ENCODE data around the gene DDA1.

The DDA1 gene

DNA sequence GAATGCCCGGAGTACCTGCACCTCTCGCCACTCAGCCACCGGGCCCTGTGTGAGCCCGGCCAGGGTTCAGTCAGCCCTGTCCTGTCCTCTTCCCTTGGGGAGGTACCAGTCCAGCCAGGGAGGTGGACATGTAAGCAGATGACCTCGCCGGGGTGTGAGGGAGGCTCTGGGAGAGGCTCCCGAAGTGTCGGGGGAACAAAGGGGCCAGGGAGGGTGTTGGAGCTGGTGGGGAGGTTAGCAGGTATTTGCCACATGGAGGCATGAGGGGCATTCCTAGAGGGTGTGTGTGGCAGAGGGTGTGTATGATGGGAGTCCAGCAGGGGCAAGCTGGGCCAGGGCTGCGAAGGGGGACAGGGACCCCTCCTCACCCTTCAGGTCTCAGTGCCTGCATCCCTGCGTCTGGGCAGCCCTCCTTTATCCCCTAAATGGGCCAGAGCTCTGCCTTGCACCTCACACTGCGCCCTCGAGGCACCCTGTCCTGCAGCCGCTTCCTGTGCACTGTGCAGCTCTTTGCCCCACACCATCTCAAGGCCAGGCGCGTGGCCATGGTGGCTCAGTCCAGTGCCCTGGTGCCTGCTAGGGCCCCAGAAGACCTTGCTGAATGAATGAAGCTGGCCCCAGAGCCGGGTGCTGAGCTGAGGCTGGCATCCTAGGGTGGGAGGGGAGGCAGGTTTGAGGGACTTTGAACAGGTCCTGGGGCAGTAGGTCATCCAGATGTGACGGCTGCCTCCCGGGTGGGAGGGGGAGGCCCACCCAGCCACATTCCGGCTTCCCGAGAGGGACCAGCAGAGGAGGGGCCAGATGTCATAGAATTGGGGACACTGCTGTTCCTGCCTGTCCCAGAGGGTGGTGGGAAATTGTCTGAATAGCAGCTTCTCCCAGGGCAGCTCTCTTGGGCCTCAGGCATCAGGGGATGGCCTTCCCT lies 3.1 kb downstream of the DDA1 start:
- DNase-seq (ENCODE audit: low read depth), result no peak

DNA sequence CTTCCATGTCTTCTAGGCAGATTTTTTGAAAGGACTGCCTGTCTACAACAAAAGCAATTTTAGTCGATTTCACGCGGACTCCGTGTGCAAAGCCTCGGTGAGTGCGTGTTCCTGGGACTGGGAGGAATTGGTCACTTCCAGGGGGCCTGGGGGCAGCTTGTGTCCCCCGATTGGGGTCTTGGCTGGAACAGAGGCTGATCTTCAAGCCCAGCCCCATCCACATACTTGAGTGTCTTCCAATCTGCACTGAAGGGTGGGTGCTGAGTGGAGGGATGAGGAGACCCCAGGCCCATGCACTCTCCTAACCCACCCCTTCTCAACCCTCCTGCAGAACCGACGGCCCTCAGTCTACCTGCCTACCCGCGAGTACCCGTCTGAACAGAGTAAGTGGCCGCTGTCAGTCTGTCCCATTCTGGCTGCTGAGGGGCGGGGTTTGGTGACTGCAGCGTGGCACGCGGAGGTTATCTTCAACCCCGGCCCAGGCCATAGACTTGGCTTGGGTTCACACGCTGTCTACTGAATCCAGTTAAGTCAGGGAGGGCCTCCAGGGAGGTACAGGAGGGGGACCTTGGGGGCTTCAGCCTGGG lies 4.7 kb downstream of the DDA1 start:
- no peak for DNase-seq (ENCODE audit: low read depth)

DNA sequence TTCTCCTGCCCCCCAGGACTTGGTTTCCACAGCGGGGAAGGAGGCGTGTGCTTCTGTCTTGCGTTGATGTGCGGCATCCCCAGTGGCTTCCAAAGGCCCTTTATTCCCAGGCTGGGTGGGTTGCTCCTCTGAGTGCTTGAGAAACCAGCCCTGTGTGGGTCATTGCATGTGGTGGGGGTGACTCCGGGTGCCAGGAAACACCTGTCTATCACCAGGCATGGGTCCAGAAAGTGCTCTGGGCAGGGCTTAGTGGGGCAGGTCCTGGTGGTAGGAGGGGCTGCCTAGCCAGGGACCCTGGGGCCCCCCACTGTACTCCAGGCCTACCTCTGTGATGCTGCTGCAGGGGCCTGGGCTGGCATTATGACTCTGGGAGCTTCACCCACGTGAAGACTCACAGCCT lies 9.6 kb downstream of the DDA1 start:
- DNase-seq (ENCODE audit: low read depth), result no peak

DNA sequence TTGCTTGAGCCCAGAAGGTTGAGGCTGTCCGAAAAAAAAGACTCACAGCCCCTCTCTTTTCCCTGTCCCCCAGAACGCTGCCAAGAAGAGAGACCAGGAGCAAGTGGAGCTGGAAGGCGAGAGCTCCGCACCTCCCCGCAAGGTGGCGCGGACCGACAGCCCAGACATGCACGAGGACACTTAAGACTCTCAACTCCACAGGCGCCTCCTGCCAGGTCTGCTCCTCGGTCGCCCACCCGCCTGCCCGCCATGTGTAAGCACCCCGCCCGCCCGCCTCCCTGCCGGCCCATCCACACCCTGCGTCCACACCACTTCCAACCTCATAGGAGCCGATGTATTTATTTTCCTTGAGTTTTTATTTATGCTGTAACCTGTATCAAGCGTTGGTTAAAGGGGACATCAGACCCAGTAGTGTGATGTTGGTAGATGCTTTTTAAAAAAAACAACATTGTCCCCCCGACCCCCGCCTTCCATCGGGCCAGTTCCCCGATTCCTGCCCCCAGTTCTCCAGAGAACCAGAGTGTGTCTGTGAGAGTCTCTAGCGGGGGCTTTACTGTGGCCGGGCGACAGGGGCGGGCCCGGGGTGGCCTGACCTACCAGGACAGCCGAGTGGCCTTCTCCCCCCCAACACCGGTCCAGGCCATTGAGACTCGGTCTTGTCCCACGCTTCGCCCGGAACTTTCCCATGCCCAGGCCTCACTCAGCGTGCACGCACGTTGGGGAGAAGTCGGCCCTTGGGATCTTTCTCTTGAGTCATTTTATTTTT lies 10.3 kb downstream of the DDA1 start:
- DNase-seq (ENCODE audit: low read depth), result no peak

DNA sequence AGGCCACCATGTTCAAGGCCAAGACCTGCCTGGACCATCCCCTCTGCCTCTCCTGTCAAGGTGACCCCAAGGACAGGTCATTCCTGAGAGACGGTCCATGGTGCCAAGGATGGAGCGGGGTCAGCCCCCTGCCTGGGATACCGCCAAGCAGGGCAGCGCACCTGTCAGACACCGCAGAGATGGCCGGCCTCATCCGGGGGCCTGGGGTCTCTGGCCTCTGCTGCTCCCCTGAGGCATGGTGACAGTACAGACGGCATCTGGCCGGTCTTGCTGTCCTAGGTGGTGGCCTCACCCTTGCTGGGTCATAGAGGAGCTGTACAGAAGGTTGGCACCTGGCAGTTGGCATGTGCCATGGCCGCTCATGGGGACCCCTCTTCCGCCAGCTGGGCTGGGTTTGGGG lies 11.1 kb downstream of the DDA1 start:
- DNase-seq (ENCODE audit: low read depth), result no peak

DNA sequence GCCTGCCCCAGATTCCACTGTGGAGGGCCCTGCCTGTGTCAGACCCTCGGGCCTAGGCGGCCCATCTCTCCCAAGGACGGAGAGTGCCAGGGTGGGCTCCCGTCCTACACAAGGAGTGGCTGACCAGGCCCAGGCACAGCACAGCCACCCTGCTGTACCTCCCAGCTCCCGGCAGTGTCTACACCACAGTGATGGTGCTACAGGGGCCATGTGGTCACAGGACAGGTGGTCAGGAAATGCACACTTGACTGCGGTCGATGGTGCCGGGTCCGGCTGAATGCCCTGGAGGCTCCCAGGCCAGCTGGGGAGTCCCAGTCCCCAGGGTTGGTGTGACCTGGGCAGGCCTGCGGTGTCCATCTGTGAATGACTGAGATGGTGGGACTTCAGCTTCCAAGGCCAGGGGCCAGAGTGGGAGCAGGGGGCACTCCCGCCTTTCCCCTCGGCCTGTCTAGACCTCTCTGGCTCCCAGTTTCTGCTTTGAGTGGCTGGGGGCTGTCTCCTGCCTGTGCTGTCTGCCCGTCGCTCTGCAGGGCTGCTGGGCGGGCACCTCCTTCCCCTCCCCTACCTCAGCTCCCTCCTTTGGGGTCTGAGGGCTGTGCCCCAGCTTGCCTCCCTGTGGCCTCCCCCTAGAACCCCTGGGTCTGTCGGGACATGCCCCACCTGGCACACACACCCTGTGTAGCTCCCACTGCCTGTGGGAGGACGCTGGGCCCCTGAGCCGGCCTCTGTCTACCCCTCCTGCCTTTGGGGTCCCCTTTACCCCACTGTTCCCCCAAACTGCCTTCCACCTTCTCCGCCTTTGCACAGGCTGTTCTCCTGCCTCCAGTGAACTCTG lies 12.5 kb downstream of the DDA1 start:
- DNase-seq (ENCODE audit: low read depth), result no peak

DNA sequence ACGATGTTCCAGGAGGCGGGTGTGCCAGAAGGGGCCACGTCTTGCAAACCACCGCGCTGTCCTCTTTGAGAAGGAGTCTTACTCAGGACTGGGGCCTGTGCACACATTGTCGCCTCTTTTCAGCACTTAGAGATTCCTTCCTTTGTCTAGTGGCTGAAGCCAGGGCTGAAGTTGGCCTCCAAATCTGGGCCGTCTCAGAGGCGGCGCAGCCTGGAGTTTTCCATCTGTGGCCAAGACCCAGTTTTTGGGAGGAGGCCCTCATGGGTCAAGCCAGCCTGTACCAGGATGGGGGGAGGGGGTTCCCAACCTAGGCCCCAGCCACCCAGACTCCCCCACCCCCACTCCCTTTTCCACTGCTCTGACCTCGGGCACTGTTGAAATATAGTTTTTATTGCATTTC lies 13.5 kb downstream of the DDA1 start:
- no peak for DNase-seq (ENCODE audit: low read depth)

DNA sequence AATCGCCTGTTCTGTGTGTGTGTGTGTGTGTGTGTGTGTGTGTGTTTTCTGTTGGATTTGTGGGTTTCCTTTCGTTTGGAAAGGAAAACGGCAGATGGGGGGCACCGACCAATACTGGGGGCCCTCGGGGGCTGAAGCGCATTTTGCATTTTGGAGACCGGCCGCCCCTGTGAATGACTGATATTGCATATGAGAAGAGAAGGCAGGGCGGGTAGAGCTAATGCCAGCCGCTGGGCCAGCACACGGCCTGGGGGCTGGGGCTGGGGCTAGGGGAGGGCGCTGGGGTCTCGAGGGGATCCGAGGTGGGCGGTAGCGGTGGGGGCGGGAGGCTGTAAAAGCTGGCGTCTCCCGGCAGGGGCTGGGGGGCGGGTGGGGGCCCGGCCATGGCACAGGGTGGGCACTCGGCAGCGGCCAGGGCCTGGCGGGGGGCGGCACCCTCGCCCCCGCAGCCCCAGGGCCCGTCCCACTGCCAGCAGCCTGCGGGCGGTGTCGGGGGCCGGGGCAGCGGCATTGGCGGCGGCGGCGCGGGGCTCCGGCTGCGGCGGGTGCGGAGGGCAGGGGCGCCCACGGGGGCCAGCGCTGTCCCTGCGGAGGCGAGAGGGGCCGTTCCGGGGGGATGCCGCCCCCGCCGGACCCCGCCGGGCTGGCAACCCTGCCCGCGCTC lies 14.1 kb downstream of the DDA1 start:
- no peak for DNase-seq (ENCODE audit: low read depth)

DNA sequence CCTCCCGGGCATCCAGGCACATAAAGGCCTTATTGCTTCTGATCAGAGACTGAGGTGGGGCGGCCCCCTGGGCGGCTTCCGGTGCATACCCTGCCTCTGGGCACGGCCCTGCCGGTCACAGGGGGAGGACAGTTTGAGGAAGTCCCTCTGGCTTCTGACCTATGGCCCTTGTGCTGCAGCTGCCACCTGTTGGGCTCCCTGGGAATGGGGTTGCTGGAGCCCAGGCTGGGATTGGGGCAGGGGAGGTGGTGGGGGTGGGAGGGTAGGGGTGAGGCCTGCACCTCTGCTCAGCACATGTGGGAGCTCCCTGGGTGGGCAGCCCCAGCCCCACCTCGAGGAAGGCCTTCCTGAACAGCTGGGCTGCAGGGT lies 14.6 kb downstream of the DDA1 start:
- no peak for DNase-seq (ENCODE audit: low read depth)

DNA sequence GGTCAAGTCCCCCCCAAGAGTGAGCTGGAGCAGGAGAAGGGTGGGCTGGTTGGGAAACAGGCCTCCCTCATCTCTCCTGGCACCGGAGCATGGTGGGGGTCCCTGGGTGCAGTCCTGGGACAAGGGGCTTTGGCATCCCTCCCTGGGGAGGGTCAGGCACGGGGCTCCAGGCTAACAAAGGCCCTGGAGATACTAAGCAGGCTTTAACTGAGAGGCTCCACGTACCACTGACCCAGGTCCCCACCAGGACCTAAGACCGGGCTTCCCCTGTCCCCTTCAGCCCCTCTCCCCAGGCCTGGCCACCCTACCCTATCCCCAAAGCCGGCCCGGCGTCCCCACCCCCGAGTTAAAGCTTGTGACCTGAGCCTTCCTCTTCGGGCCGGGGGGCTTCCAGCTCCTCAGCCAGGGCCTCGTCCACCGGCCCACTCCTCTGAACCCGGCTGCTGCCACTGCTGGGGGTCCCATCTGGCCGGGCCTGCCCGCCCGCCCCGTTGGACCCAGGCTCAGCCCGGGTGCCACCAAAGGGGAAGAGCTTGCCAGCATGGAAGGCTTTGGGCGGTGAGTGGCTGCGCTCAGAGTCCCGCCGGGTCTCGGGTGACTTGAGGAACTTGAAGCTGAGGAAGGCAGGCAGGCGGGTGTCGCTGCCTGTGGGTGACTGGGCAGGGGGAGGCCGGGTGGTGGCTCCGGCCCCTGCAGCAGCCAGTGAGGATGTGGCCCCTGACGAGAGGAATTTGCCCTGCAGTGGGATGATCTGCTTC lies 15.2 kb downstream of the DDA1 start:
- DNase-seq (ENCODE audit: low read depth), result no peak

DNA sequence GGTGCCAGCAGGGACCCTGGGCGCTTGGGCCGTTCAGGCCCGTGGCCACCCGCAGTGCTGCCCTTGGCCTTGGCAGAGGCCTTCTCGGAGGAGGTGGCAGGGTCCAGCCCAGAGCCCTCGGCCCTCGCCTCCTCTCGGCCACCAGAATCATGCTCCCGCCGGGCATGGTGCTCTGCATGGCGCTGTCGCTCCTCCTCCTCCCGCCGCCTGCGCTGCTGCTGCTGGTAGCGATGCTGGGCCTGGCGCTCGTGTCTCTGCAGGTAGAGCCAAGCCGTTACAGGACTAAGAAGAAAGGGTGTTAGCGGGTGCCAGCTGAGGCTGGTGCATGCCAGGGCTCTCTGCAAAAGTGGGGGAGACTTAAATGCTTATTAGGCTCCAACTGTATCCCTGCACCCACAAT lies 15.8 kb downstream of the DDA1 start:
- no peak for DNase-seq (ENCODE audit: low read depth)

DNA sequence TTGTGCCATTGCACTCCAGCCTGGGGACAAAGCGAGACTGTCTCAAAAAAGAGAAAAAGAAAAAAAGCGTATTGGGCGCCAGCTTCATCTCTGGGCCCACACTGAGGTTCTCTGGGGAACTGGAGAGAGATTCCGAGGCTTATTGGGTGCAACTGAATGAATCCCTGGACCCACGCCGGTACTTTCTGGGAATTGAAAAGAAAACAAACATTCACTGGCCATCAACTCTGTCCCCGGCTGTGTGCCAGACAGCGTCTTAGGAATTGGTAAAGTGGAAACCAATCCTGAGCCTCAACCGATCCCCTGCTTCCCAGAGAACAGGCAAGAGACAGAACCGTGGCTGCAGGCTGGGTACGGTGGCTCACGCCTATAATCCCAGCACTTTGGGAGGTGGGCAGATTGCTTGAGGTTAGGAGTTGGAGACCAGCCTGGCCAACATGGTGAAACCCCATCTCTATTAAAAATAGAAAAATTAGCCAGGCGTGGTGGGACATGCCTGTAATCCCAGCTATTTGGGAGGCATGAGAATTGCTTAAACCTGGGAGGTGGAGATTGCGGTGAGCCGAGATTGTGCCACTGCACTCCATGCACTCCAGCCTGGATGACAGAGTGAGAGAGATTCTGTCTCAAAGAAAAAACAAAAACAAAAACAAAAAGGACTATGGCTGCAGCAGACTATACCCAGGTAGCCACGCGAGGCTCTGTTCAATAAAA lies 16.7 kb downstream of the DDA1 start:
- DNase-seq (ENCODE audit: low read depth), result no peak

DNA sequence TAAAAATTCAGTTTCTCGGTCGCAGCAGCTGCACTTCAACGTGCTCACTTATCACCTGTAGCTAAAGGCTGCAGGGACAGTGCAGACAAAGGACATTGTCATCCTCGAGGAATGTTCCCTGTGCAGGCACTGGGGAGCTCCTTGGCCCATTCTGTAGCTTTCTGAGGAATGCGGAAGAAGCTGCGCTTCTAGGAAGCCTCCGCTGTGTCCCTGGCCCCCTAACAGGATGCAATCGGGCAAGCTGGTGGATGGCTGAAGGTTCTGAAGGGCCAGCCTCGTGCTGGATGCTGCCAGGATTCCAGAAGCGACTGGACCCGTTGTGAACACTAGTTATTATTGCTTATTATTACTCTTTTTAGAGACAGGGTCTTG lies 17.2 kb downstream of the DDA1 start:
- DNase-seq (ENCODE audit: low read depth), result no peak

DNA sequence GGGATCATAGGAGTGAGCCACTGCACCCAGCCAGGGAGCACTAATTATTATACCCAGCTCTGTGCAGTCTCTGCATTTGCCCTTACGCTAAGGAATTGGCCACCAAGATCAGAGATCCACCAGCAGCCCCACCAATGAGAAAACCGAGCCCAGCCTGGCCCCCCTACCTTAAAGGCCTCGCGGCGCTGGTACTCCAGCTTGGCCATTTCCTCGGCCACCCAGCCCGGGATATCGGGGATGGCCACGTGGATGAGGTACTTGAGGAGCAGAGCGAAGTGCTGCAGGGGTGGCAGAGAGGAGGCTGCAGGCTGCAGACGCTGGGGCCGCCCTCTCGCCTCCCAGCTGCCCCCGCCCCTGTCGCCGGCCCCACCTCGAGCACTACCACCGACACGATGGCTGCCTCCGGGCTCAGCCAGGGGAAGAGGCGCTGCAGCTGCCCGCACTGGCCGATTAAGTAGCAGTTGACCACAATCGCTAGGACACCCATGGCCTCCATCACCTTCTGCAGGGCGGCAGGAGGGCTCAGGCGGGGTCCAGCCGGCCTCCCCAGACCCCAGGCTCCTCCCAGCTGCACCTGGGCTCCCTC lies 17.8 kb downstream of the DDA1 start:
- no peak for DNase-seq (ENCODE audit: low read depth)

DNA sequence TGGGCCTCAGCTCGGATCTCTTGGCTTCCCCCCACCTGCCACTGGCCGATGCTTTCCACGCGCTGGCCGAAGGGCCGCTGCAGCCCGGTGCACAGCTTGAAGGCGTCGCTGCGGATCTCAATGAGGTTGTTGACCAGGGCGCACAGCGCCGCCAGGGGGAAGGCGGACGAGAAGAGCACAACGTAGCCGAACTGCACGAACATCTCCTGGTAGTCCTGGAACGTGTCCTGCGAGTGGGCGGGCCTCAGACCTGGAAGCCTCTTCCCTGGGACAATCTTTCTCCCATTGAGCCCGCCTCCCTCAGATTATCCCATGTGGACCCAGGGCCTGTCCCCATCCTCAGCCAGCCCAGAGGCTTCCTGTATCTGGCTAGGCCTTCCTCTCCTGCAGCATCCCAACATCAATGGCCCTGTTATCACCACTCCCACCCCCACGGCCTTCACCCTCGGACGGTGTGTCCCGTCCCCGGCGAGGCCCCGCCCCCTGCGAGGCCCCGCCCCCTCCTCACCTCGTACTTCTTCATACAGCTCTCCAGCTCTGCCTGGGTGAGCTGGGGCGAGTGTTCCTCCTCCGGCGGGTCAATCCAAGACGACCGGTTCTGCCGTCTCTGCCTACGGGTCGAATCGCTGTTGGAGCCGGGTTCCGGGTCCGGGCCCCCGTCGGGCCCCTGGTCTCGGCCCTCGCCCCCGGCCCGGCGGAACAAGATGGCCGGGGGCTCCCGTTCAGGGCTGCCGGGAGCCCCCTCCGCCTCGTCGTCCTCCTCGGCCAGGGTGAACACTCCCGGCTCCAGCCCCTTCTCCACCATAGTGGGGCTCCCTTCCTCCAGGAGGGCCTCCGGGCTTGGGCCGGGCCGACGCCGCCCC lies 18.5 kb downstream of the DDA1 start:
- DNase-seq (ENCODE audit: low read depth), result peak; percentile 31

DNA sequence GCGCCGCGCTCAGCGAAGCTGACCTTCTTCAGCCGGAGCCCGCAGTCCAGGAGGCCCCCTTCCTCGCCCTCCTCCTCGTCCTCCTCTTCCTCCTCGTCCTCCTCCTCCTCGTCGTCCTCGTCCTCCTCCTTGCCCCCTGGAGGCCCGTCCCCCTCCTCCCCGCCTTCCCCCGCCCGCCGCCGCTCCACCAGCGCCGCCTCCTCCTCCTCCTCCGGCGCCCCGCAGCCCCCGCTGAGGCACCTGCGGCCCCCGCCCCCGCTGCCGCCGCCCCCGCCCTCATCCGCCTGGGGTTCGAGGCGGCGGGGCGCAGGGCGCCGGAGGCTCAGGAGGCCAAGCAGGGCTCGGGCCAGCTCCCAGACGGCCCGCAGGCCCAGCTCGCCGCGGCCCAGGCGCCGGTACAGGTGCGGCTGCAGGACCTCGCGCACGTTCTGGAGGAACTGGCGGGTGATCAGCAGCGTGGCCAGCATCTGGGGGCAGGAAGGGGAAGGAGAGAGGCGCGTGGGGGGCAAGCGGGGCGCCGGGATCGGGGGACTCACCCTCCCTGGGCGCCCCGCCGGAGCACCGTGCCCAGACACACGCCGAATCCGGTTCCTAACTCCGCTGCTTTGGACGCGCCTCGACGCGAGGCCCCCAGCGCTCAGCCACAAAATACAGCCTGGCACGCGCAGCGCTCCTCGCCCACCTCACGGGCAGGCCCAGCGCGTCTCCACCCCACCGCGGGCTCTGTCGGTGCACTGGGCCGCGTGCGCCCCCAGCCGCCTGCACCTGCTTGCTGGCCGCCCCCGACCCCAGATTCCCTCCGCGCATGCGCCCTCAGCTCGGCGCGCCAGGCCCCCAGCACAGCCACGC lies 19.4 kb downstream of the DDA1 start:
- peak; percentile 27 for DNase-seq (ENCODE audit: low read depth)

DNA sequence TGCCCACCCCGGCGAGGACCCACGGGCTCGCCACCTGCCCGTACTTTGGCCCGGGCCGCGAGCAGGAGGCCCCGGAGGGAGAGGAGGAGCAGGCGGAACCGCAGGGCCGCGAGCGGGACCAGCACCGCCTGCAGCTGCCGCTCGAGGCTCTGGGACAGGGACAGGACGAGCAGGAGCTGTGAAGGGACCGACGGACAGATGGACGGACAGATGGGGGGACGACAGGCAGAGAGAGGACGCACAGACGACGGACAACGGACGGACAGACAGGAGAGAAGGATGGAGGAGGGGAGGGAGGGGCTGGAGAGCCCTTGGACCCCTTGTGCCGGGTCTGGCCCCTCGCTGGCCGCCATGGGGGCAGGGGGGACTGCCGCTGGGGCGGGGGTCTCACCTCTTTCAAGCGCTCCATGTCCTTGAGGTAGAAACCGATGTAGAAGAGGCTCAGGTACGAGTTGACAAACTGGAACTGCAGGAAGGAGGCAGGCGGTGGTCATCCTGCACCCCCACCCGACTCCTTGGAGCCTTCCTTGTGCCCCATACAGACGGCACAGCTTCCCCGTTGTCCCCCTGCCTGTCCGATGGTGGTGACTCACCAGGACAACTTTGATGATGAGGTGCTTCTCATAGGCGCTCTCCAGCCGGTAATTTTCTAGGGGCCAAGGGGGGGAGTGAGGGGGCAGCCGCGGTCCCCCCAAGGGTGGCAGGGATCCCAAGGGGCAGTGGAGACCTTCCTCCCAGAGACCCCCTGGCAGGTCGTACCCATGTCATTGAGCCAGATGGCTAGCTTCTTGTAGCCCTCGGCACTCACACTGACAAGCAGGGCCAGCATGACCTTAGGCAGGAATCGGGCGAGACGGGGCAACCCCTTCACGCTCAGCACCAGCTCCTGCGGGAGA lies 20.3 kb downstream of the DDA1 start:
- DNase-seq (ENCODE audit: low read depth), result no peak

Data from activated T-helper 1 cell treated with Interleukin-2 at 50 U/mL for 16 hours (primary cell).